Astrocyte (in vitro differentiated cells and primary cell): ENCODE data around the gene MT1H. TPM values are rescaled to one million over a fixed set of nuclear protein-coding genes. Genes with fewer than 3 reads are reported as not detected.
"Not testable (repeated sequence)": the region's sequence is repeated elsewhere in the genome, so short reads cannot be mapped to it uniquely, and the experiment has no call there.

ENCODE experiments used
- DNase-seq: peaks from one replicate; pipeline ENCODE4 v3.0.0-alpha.2; 2010; ENCODE audit warnings: low read depth
- FAIRE-seq: peaks from 2 replicates; lab custom pipeline; 2011; peaks lifted over from hg19 to GRCh38; lab: Jason Lieb, UNC
- H2AFZ ChIP-seq: 2 replicates; pipeline ENCODE4 v1.6.0; 2012; ENCODE audit warnings: low read depth, low read length, inconsistent platforms
- H3K27ac ChIP-seq: 2 replicates; pipeline ENCODE4 v1.5.1; 2011; ENCODE audit warnings: low read depth, low read length, inconsistent platforms
- H3K27me3 ChIP-seq: 2 replicates; pipeline ENCODE4 v1.6.0; 2011; ENCODE audit warnings: low read length, inconsistent platforms; ENCODE audit not compliant: insufficient read depth
- H3K36me3 ChIP-seq: 2 replicates; pipeline ENCODE4 v1.5.1; 2011; ENCODE audit warnings: low read length, inconsistent platforms; ENCODE audit not compliant: insufficient read depth
- H3K4me1 ChIP-seq: 2 replicates; pipeline ENCODE4 v1.5.1; 2011; ENCODE audit warnings: low read length, inconsistent platforms; ENCODE audit not compliant: insufficient read depth
- H3K4me2 ChIP-seq: 2 replicates; pipeline ENCODE4 v1.6.0; 2012; ENCODE audit warnings: low read length, inconsistent platforms
- H3K4me3 ChIP-seq: 2 replicates; pipeline ENCODE4 v1.5.1; 2011; ENCODE audit warnings: low read depth, mild to moderate bottlenecking, low read length, inconsistent platforms; ENCODE audit not compliant: insufficient read depth
- H3K79me2 ChIP-seq: 2 replicates; pipeline ENCODE4 v1.6.0; 2012; ENCODE audit warnings: mild to moderate bottlenecking, low read length, inconsistent platforms; ENCODE audit not compliant: insufficient read depth
- H3K9ac ChIP-seq: 2 replicates; pipeline ENCODE4 v1.6.0; 2012; ENCODE audit warnings: mild to moderate bottlenecking, low read length, inconsistent platforms
- H3K9me3 ChIP-seq: 2 replicates; pipeline ENCODE4 v1.5.1; 2012; ENCODE audit warnings: low read depth, mild to moderate bottlenecking, low read length, inconsistent platforms; ENCODE audit not compliant: insufficient read depth
- H4K20me1 ChIP-seq: 2 replicates; pipeline ENCODE4 v1.6.0; 2012; ENCODE audit warnings: low read length, inconsistent platforms; ENCODE audit not compliant: insufficient read depth
- H3K27ac Mint-ChIP-seq: one replicate; pipeline ENCODE4 v1.8.0; 2021; ENCODE audit warnings: mild to moderate bottlenecking, mixed read lengths; ENCODE audit not compliant: unreplicated experiment
- H3K27me3 Mint-ChIP-seq: one replicate; pipeline ENCODE4 v1.8.0; 2021; ENCODE audit warnings: low read depth, mixed read lengths; ENCODE audit not compliant: unreplicated experiment
- H3K36me3 Mint-ChIP-seq: one replicate; pipeline ENCODE4 v1.8.0; 2021; ENCODE audit warnings: low read depth, mixed read lengths; ENCODE audit not compliant: unreplicated experiment
- H3K4me1 Mint-ChIP-seq: one replicate; pipeline ENCODE4 v1.8.0; 2021; ENCODE audit warnings: low read depth, mixed read lengths; ENCODE audit not compliant: unreplicated experiment
- H3K4me3 Mint-ChIP-seq: one replicate; pipeline ENCODE4 v1.8.0; 2021; ENCODE audit warnings: mild to moderate bottlenecking, moderate library complexity, mixed read lengths; ENCODE audit not compliant: unreplicated experiment
- H3K9me3 Mint-ChIP-seq: one replicate; pipeline ENCODE4 v1.8.0; 2021; ENCODE audit warnings: mild to moderate bottlenecking, mixed read lengths; ENCODE audit not compliant: unreplicated experiment
- CTCF ChIP-seq: IDR thresholded peaks from 2 replicates; pipeline ENCODE4 v1.5.1; 2011; ENCODE audit warnings: low read depth, mild to moderate bottlenecking, inconsistent platforms, low read length, moderate library complexity; ENCODE audit not compliant: insufficient read depth
- EZH2 ChIP-seq: IDR thresholded peaks from 2 replicates; pipeline ENCODE4 v1.6.1; 2012; ENCODE audit warnings: mild to moderate bottlenecking, low read length, inconsistent platforms; ENCODE audit not compliant: insufficient read depth
- total RNA-seq: library from RNA; stranded (reverse); gene quantifications from 2 replicates; pipeline ENCODE4 v1.2.1, GENCODE V29; 2021

MT1H gene
- total RNA-seq, 1 donor from 2014 or later: not detected

GRCh38 chr16:56672761-56673536, 3.3 kb downstream of the MT1H start:
- no peak overlapping the region for H3K9ac ChIP-seq
- no peak overlapping the region for H3K4me3 ChIP-seq
- H3K4me2 ChIP-seq: no peak overlapping the region
- Mint-ChIP-seq H3K27me3 (peaks cover 95% of the 10 kb centered on the region), H3K4me3 (no peak overlapping the region), H3K9me3 (peaks cover 11% of the 10 kb centered on the region), H3K27ac (no peak overlapping the region), H3K4me1 (peaks cover 4% of the 10 kb centered on the region), H3K36me3 (peaks cover 2% of the 10 kb centered on the region)
- no peaks in the 10 kb centered on the region for H3K79me2 ChIP-seq
- H3K36me3 ChIP-seq: no peaks in the 10 kb centered on the region
- peaks cover 9% of the 10 kb centered on the region for H3K4me1 ChIP-seq
- H4K20me1 ChIP-seq: peaks cover 4% of the 10 kb centered on the region
- no peak overlapping the region for H2AFZ ChIP-seq
- DNase-seq: no peak
- peaks cover 2% of the 10 kb centered on the region for H3K9me3 ChIP-seq
- H3K27ac ChIP-seq: no peak overlapping the region
- no peak for FAIRE-seq
- TF ChIP-seq EZH2: no peak
- no peak for TF ChIP-seq CTCF
- H3K27me3 ChIP-seq: peaks cover 81% of the 10 kb centered on the region

- Histone ChIP-seq H3K36me3 (no peaks in the 10 kb centered on the region), H2AFZ (no peak overlapping the region), H4K20me1 (no peaks in the 10 kb centered on the region), H3K4me1 (peaks cover 6% of the 10 kb centered on the region), H3K9me3 (no peaks in the 10 kb centered on the region), H3K4me2 (no peak overlapping the region), H3K27ac (no peak overlapping the region), H3K9ac (no peak overlapping the region), H3K4me3 (no peak overlapping the region), H3K79me2 (no peaks in the 10 kb centered on the region), H3K27me3 (peaks cover 71% of the 10 kb centered on the region)
- DNase-seq (no peak), FAIRE-seq (no peak)
- Mint-ChIP-seq H3K36me3 (peaks cover 2% of the 10 kb centered on the region), H3K27me3 (peaks cover 91% of the 10 kb centered on the region), H3K9me3 (peaks cover 3% of the 10 kb centered on the region), H3K4me3 (no peak overlapping the region), H3K4me1 (no peaks in the 10 kb centered on the region), H3K27ac (no peak overlapping the region)
- TF ChIP-seq CTCF (peak; percentile 62), EZH2 (no peak)
Observed at GRCh38 chr16:56673921-56674320, 4.3 kb downstream of the MT1H start.

- H3K36me3 Mint-ChIP-seq, H3K27ac Mint-ChIP-seq, H2AFZ ChIP-seq, FAIRE-seq, H3K9me3 ChIP-seq, H3K4me1 ChIP-seq, H3K4me2 ChIP-seq, H3K4me3 ChIP-seq, H3K79me2 ChIP-seq, H4K20me1 ChIP-seq, H3K36me3 ChIP-seq, H3K9me3 Mint-ChIP-seq, H3K4me3 Mint-ChIP-seq, H3K27ac ChIP-seq, H3K9ac ChIP-seq, DNase-seq, H3K4me1 Mint-ChIP-seq: not testable (repeated sequence)
- H3K27me3 ChIP-seq: peaks cover 64% of the 10 kb centered on the region
- peaks cover 91% of the 10 kb centered on the region for H3K27me3 Mint-ChIP-seq
Observed at GRCh38 chr16:56674570-56674969, 5.0 kb downstream of the MT1H start.
